MM.1S (cell line): ENCODE measurements around the gene CANT1.

Source experiments
- DNase-seq: peaks from one replicate; pipeline ENCODE4 v3.0.0-alpha.2; 2015
- H2AFZ ChIP-seq: fragments of 300-600 bp; sonication (generic); 2 replicates; pipeline ENCODE4 v1.6.0; 2016; ENCODE audit warnings: antibody characterized with exemption, low read length
- H3F3A ChIP-seq: fragments of 300-600 bp; sonication (generic); 2 replicates; pipeline ENCODE4 v1.6.1; 2016; ENCODE audit warnings: mild to moderate bottlenecking, antibody characterized with exemption, low read length, moderate library complexity, mixed read lengths; ENCODE audit not compliant: insufficient read depth
- H3K27ac ChIP-seq: fragments of 300-600 bp; sonication (generic); 2 replicates; pipeline ENCODE4 v1.5.1; 2016; ENCODE audit warnings: mild to moderate bottlenecking, low read length
- H3K27me3 ChIP-seq: fragments of 300-600 bp; sonication (generic); replicated peaks from 2 replicates; pipeline ENCODE4 v1.6.0; 2016; ENCODE audit warnings: low read length; ENCODE audit not compliant: insufficient read depth
- H3K36me3 ChIP-seq: fragments of 300-600 bp; sonication (generic); replicated peaks from 2 replicates; pipeline ENCODE4 v1.6.1; 2016; ENCODE audit warnings: mild to moderate bottlenecking, low read length, mixed read lengths; ENCODE audit not compliant: insufficient read depth
- H3K4me1 ChIP-seq: fragments of 300-600 bp; sonication (generic); 2 replicates; pipeline ENCODE4 v1.6.1; 2016; ENCODE audit warnings: low read length, mixed read lengths
- H3K4me2 ChIP-seq: fragments of 300-600 bp; sonication (generic); 2 replicates; pipeline ENCODE4 v1.6.0; 2016; ENCODE audit warnings: low read depth, low read length
- H3K4me3 ChIP-seq: fragments of 300-600 bp; sonication (generic); 2 replicates; pipeline ENCODE4 v1.5.1; 2016; ENCODE audit warnings: low read length, mixed read lengths
- H3K79me2 ChIP-seq: fragments of 300-600 bp; sonication (generic); 2 replicates; pipeline ENCODE4 v1.6.1; 2016; ENCODE audit warnings: mixed run types, low read length, mixed read lengths
- H3K9ac ChIP-seq: fragments of 300-600 bp; sonication (generic); 2 replicates; pipeline ENCODE4 v1.6.1; 2016; ENCODE audit warnings: low read length, mixed read lengths
- H3K9me2 ChIP-seq: fragments of 300-600 bp; sonication (generic); replicated peaks from 2 replicates; pipeline ENCODE4 v1.6.1; 2016; ENCODE audit warnings: mild to moderate bottlenecking, low read length, mixed read lengths; ENCODE audit not compliant: insufficient read depth
- H3K9me3 ChIP-seq: fragments of 300-600 bp; sonication (generic); replicated peaks from 2 replicates; pipeline ENCODE4 v1.6.1; 2016; ENCODE audit warnings: mild to moderate bottlenecking, low read length, mixed read lengths; ENCODE audit not compliant: insufficient read depth
- H4K20me1 ChIP-seq: fragments of 300-600 bp; sonication (generic); 2 replicates; pipeline ENCODE4 v1.6.1; 2016; ENCODE audit warnings: mild to moderate bottlenecking, low read length, moderate library complexity, mixed read lengths; ENCODE audit not compliant: insufficient read depth
- EZH2 ChIP-seq: fragments of 300-600 bp; sonication (generic); optimal IDR thresholded peaks from 2 replicates; pipeline ENCODE3; 2017; ENCODE audit warnings: low read depth, mild to moderate bottlenecking, antibody characterized with exemption, low read length, mixed read lengths
- EZH2phosphoT487 ChIP-seq: fragments of 300-600 bp; sonication (generic); IDR thresholded peaks from 2 replicates; pipeline ENCODE4 v1.6.1; 2018; ENCODE audit warnings: antibody characterized with exemption, low read length
- TF ChIP-seq, protein P1 (sequence below): fragments of 300-600 bp; sonication (generic); IDR thresholded peaks from 2 replicates; pipeline ENCODE4 v1.5.1; 2016; ENCODE audit warnings: antibody characterized with exemption, low read length, mixed read lengths

The CANT1 gene

DNA sequence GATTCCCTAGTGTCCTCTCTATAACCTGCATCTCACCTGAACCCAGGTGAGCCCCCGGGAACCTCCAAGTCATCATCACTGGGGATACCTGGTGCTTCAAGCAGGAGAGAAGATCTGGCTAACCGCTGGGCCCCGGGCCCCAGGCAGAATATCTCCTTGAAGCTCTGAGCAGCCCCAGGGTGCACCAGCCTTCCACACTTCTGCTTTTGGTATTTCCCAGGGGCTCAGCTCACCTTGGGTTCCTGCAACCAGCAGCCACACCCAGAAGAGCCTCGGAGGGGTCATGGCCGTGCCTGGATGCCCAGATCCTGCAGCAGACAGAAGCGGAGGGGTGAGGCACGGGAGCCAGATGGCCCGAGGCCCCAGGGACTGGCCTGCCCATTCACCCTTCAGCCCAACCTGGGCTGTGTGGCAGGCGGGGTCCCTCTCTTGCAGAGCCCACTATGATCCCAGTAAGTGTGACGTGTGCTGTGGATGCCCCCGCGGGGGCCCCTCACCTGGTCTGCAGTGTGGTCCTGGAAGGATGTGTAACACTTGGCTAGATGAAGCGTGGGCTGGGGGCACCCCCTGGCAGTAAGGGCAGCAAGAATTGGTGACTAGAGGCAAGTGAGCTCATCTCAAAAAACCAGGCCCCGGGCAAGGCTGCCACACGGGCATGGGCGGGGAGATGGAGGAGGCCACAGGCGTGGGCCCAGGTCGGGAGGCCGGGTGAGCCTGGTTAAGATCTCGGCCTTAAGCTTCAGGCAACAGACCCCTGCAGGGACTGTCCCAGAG, 32.5 kb downstream of the CANT1 start:
- H4K20me1 ChIP-seq = no peaks in the 10 kb centered on the region
- H3F3A ChIP-seq = no peaks in the 10 kb centered on the region
- H3K27ac ChIP-seq = no peak overlapping the region
- no peak overlapping the region for H2AFZ ChIP-seq
- 0 out of 2 replicates have a peak, but pooled peaks cover 3% of the 10 kb centered on the region for H3K4me1 ChIP-seq
- H3K9me3 ChIP-seq = no peaks in the 10 kb centered on the region
- no peak overlapping the region for H3K4me2 ChIP-seq
- H3K79me2 ChIP-seq = no peaks in the 10 kb centered on the region
- H3K9ac ChIP-seq = no peak overlapping the region
- no peak for TF ChIP-seq EZH2
- TF ChIP-seq, protein P1, sequence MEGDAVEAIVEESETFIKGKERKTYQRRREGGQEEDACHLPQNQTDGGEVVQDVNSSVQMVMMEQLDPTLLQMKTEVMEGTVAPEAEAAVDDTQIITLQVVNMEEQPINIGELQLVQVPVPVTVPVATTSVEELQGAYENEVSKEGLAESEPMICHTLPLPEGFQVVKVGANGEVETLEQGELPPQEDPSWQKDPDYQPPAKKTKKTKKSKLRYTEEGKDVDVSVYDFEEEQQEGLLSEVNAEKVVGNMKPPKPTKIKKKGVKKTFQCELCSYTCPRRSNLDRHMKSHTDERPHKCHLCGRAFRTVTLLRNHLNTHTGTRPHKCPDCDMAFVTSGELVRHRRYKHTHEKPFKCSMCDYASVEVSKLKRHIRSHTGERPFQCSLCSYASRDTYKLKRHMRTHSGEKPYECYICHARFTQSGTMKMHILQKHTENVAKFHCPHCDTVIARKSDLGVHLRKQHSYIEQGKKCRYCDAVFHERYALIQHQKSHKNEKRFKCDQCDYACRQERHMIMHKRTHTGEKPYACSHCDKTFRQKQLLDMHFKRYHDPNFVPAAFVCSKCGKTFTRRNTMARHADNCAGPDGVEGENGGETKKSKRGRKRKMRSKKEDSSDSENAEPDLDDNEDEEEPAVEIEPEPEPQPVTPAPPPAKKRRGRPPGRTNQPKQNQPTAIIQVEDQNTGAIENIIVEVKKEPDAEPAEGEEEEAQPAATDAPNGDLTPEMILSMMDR = no peak
- no peak for TF ChIP-seq EZH2phosphoT487
- no peak overlapping the region for H3K4me3 ChIP-seq
- H3K9me2 ChIP-seq = no peaks in the 10 kb centered on the region
- no peak for DNase-seq
- H3K36me3 ChIP-seq = no peaks in the 10 kb centered on the region
- no peaks in the 10 kb centered on the region for H3K27me3 ChIP-seq

DNA sequence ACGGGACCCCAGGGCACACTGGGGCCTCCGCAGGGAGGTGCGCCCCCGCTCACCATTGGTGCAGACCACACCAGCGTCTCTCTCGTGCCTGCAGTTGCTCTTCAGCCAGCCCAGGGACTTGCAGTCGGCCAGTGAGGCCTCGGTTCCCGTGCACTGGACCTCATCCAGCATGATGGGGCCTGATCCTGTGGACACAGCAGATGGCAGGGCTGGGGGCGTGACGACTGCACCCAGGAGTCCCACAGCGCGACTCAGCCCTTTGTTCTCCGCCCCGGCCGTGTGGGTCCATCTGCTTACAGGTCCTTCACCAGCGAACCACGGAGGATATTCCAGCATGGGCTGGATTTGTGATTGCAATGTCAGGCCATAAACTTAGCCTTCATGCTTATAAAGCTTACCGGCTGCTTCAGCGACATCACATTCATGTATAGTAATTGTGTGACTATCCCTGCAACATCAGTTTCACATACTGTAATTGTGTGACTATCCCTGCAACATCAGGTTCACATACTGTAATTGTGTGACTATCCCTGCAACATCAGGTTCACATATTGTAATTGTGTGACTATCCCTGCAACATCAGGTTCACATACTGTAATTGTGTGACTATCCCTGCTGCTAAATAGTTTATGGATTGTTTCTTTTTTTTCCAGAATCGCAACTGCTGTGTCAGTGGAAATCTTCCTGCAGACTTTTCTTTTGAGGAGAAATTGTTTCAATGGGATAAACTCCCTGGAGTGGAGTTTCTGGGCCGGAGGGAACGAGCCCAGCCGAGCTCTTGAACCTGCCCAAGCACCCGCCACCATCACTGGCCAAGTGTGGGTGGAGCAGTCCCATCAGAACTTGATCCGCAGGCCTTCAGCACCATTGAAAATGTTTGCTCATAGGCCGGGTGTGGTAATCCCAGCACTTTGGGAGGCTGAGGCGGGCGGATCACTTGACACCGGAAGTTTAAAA, 34.7 kb downstream of the CANT1 start:
- Histone ChIP-seq H3K79me2 (no peaks in the 10 kb centered on the region), H2AFZ (no peak overlapping the region), H3K9ac (no peak overlapping the region), H3K9me2 (no peaks in the 10 kb centered on the region), H3F3A (no peaks in the 10 kb centered on the region), H3K4me1 (peaks cover 12% of the 10 kb centered on the region), H3K4me3 (no peak overlapping the region), H3K27me3 (no peaks in the 10 kb centered on the region), H4K20me1 (no peaks in the 10 kb centered on the region), H3K9me3 (no peaks in the 10 kb centered on the region), H3K36me3 (no peaks in the 10 kb centered on the region), H3K27ac (no peak overlapping the region), H3K4me2 (no peak overlapping the region)
- TF ChIP-seq, protein P1 = no peak
- TF ChIP-seq EZH2 (no peak), EZH2phosphoT487 (no peak)
- DNase-seq = no peak

DNA sequence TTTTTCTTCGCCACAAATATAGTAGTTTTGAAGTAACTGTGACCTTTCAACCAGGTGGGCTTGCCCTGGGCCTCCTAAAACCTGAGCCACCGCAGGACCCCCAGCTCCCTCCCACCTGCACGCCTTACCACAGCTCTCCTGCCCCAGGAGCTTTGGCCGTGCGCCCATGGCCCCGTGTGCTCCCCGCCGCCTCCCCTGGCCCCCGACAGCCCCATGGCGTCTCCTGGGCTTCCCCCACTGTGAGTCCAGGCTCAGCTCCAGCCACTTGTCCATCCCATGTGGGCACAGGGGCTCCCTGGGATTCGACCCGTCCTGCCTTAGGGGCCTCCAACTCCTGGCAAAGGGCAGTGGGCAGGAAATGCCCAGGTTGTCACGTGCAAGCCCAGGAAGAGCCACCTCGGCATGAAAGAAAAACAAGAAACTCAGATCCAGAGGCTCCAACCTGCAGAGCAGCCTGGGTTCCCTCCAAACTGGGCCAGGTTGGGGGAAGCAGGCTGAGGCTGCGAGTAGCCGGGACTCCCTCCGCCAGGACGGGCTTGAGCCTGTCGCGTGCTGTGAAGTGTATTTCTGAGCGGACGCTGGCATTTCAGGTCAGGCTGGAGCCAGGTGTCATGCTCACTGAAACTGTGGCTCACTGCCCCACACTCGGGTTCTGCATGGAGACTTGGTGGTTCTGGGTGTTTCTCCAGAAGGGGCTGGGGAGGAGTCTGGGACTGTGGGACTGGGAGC, 35.6 kb downstream of the CANT1 start:
- H3K4me2 ChIP-seq = no peak overlapping the region

More for the DNA sequence above, 35.6 kb downstream of the CANT1 start:
- DNase-seq = no peak
- no peaks in the 10 kb centered on the region for H3K79me2 ChIP-seq
- no peak overlapping the region for H3K27ac ChIP-seq
- no peaks in the 10 kb centered on the region for H3K9me2 ChIP-seq
- no peaks in the 10 kb centered on the region for H3K27me3 ChIP-seq
- TF ChIP-seq, protein P1 = no peak
- TF ChIP-seq EZH2phosphoT487 = no peak
- no peak for TF ChIP-seq EZH2
- H3K36me3 ChIP-seq = no peaks in the 10 kb centered on the region
- H3K4me3 ChIP-seq = no peak overlapping the region
- H3K4me1 ChIP-seq = peaks cover 10% of the 10 kb centered on the region
- H3K9ac ChIP-seq = no peak overlapping the region
- no peak overlapping the region for H2AFZ ChIP-seq
- no peaks in the 10 kb centered on the region for H4K20me1 ChIP-seq
- H3F3A ChIP-seq = no peaks in the 10 kb centered on the region
- H3K9me3 ChIP-seq = no peaks in the 10 kb centered on the region
